Nephron (organoid): ENCODE results near the gene LRP1.

Experiments
- H3K27ac Mint-ChIP-seq, 3 experiments: 2 replicates each; pipeline ENCODE4 v1.8.0; 2020; ENCODE audit warnings: mixed read lengths in 3 of 3, mild to moderate bottlenecking in 2 of 3, moderate library complexity in 1 of 3
- H3K27me3 Mint-ChIP-seq: 2 replicates; pipeline ENCODE4 v1.8.0; 2021; ENCODE audit warnings: low read depth, mild to moderate bottlenecking, moderate library complexity, mixed read lengths
- H3K36me3 Mint-ChIP-seq: 2 replicates; pipeline ENCODE4 v1.8.0; 2020; ENCODE audit warnings: low read depth, mixed read lengths
- H3K4me1 Mint-ChIP-seq: 2 replicates; pipeline ENCODE4 v1.8.0; 2020; ENCODE audit warnings: mixed read lengths
- H3K4me3 Mint-ChIP-seq, 3 experiments: 2 replicates each; pipeline ENCODE4 v1.8.0; 2020; ENCODE audit warnings: mild to moderate bottlenecking in 3 of 3, mixed read lengths in 3 of 3, moderate library complexity in 2 of 3
- H3K9me3 Mint-ChIP-seq: 2 replicates; pipeline ENCODE4 v1.8.0; 2020; ENCODE audit warnings: mixed read lengths
- CTCF ChIP-seq, 3 experiments: fragments of 200-600 bp; sonication (generic); IDR thresholded peaks; one replicate each; pipeline ENCODE4 v1.5.0; 2021; ENCODE audit warnings: antibody characterized with exemption in 3 of 3; ENCODE audit not compliant: unreplicated experiment in 3 of 3

LRP1 gene

GRCh38 chr12:57131896-57132744, 3.8 kb downstream of the LRP1 start:
- H3K36me3 Mint-ChIP-seq: no peaks in the 10 kb centered on the region
- no peak for TF ChIP-seq CTCF (IDR thresholded peaks at IDR 0.05; ENCODE audit: unreplicated experiment in 3 of 3)
- H3K4me3 Mint-ChIP-seq: peak overlapping the region; percentile 94 to 98 (median 96)
- peaks cover 3% of the 10 kb centered on the region for H3K27me3 Mint-ChIP-seq
- peaks cover 68% of the 10 kb centered on the region for H3K4me1 Mint-ChIP-seq
- no peaks in the 10 kb centered on the region for H3K9me3 Mint-ChIP-seq
- H3K27ac Mint-ChIP-seq: peak overlapping the region; percentile 94 to 100 (median 99)

GRCh38 chr12:57133013-57133569, 4.8 kb downstream of the LRP1 start:
- H3K9me3 Mint-ChIP-seq: no peaks in the 10 kb centered on the region
- no peak for TF ChIP-seq CTCF (IDR thresholded peaks at IDR 0.05; ENCODE audit: unreplicated experiment in 3 of 3)
- peaks cover 3% of the 10 kb centered on the region for H3K27me3 Mint-ChIP-seq
- peak overlapping the region; percentile 94 to 100 (median 99) for H3K27ac Mint-ChIP-seq
- H3K36me3 Mint-ChIP-seq: no peaks in the 10 kb centered on the region
- H3K4me3 Mint-ChIP-seq: peak overlapping the region; percentile 56 to 98 (median 96)
- H3K4me1 Mint-ChIP-seq: peaks cover 74% of the 10 kb centered on the region

GRCh38 chr12:57133916-57134315, 5.6 kb downstream of the LRP1 start:
- H3K27ac Mint-ChIP-seq: peak overlapping the region; percentile 94 to 100 (median 99)
- peaks cover 7% of the 10 kb centered on the region for H3K36me3 Mint-ChIP-seq
- H3K4me3 Mint-ChIP-seq: peak overlapping the region; percentile 51 to 72 (median 67)
- no peaks in the 10 kb centered on the region for H3K9me3 Mint-ChIP-seq
- peaks cover 82% of the 10 kb centered on the region for H3K4me1 Mint-ChIP-seq
- no peak for TF ChIP-seq CTCF (IDR thresholded peaks at IDR 0.05; ENCODE audit: unreplicated experiment in 3 of 3)
- peaks cover 3% of the 10 kb centered on the region for H3K27me3 Mint-ChIP-seq

- peaks cover 87% of the 10 kb centered on the region for H3K4me1 Mint-ChIP-seq
- peak overlapping the region; percentile 94 to 100 (median 99) for H3K27ac Mint-ChIP-seq
Observed at GRCh38 chr12:57134949-57135348, 6.7 kb downstream of the LRP1 start.

GRCh38 chr12:57135527-57136326, 7.4 kb downstream of the LRP1 start:
- Mint-ChIP-seq H3K4me3 (peak overlapping the region; percentile 62 to 76 (median 66)), H3K27ac (peak overlapping the region; percentile 94 to 100 (median 99)), H3K36me3 (peaks cover 23% of the 10 kb centered on the region), H3K4me1 (peaks cover 84% of the 10 kb centered on the region), H3K9me3 (no peaks in the 10 kb centered on the region), H3K27me3 (peaks cover 3% of the 10 kb centered on the region)
- TF ChIP-seq CTCF (IDR thresholded peaks at IDR 0.05; ENCODE audit: unreplicated experiment in 3 of 3): no peak

More at GRCh38 chr12:57134949-57135348, 6.7 kb downstream of the LRP1 start:
- Mint-ChIP-seq H3K36me3 (peaks cover 16% of the 10 kb centered on the region), H3K27me3 (peaks cover 3% of the 10 kb centered on the region), H3K4me3 (peak overlapping the region; percentile 62 to 76 (median 66)), H3K9me3 (no peaks in the 10 kb centered on the region)
- no peak for TF ChIP-seq CTCF (IDR thresholded peaks at IDR 0.05; ENCODE audit: unreplicated experiment in 3 of 3)
